ENCODE measurements around the gene PBRM1.
"Not testable (repeated sequence)": the region's sequence is repeated elsewhere in the genome, so short reads cannot be mapped to it uniquely, and the experiment has no call there.

PBRM1 gene

GRCh38 chr3:52704611-52705437, 19.1 kb upstream of the PBRM1 start:
- no peak for FAIRE-seq

GRCh38 chr3:52703341-52703740, 17.6 kb upstream of the PBRM1 start:
- no peak for FAIRE-seq

DNA sequence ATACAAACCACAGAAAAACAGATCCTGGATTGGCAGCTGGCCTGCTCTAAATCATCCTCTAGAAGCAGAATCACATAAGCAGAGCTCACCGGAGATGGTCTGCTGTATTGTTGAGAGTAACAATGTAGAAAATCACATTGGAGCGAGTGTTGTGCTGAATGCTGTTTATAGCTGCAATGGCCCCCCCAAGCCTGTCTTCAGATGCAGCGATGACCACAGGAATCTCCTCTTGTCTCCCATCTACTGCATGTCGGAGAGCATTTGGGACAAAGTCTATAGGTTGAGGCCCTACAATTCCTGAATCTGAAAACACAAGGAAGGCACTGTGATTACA, 11.9 kb upstream of the PBRM1 start:
- no peak for FAIRE-seq

DNA sequence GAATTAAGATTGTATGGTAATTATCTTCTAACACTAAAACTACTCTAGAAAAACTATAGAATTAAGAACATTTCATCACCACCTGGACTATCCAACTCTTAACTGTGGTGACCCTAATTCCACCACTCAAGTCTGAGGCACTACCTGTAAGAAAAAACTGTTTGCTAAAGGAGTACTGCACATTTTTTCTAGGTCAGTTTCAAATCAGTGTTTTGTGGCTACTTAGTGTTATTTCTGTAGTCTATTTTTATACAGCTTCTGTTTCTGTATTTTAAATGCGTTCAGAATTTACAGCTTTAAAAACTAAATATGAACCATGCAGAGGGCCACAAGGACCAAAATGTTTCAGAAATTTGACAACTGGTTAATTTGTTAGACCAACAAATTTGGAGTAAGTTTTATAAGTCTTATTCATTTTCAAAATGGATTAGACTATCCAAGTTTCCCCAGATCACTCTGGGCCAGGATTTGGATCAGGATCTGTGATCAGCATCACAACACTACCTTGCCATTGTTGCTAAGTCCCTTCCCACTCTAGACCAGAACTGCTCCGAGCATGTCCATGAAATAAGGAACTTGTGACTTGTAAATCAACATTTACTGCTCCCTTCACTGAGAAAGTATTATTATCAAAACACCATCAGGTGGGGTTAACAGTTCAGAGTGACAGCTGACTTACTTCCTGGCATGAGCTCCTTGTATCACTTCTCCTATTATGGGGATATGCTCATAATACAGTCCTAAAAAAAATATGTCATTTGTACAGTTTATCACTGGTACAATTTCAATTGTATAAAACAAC, 11.3 kb upstream of the PBRM1 start:
- FAIRE-seq, result no peak

DNA sequence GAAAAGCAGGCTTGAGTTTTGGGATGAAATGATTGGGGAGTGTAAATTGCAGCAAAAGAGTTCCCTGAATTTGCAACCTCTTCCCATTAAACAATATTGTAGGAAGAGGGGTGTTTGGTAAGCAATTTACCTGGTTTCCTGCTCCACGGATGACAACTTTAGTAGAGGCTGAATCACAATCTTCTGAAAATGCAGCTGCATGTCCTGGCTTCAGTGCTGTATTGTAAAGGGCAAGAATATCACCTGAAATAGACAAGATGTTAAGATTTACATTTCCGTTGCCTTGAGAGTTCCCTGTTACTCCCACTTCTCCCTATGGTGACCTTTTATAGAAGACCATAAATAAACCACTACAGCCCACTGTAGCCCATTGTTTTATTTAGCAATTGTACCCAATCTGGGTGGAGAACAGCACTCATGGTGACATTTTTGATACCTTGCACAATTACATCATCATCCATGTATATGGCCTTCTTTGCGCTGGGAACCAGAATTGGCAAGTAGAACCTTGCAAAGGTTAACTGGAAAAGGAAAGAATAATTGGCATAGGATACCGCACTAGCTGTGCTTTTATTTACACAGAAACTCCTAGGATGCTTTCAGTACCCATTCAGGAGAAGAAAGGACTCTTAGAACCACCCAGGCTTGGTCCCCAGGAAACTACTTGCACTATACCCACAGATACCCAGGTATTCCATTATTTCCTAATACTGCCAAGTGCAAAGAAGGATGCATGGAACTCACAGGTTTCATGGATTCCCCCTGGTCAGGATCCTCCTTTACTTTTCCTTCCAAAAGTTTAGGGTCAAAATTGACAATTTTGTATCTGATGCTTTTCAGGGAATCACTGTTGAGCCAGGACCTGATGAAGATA, 10.3 kb upstream of the PBRM1 start:
- FAIRE-seq, result no peak

DNA sequence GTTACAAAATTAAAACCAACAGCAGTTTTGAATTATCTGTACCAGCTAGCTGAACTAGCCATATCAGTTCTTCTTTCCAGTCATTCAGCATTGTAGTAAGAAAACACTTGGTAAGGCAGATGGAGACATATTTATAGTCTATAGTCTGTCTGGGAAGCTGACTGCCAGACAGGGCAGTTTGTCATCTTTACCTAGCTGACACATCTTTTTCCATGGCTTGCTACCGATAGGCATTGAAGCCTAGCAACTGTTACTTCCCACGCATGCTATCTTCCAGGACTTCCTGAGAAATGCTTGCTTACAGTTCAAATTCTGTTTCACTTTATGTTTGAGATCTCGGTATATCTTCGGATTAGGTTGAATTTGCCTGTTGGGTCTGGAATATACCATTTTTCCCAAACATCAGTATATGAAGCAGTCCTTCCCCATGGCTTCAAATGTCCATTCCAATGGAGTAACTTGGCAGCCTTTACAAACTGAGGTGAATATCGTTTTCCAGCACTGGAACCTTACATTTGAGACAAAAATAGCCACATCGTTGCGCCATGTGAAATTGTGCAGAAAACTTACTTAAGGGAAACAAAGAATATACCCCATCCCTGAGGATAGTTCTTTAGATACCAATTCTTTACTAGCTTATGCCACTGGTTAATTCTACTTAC, 8.9 kb upstream of the PBRM1 start:
- FAIRE-seq, result no peak

- FAIRE-seq, result no peak
These were observed 7.4 kb upstream of the PBRM1 start for GRCh38 chr3:52693071-52693470.

GRCh38 chr3:52690560-52690959, 4.8 kb upstream of the PBRM1 start:
- no peak for FAIRE-seq

- no peak for FAIRE-seq
These were observed 3.4 kb upstream of the PBRM1 start for GRCh38 chr3:52689151-52689550.

GRCh38 chr3:52688266-52688665, 2.6 kb upstream of the PBRM1 start:
- no peak for FAIRE-seq

GRCh38 chr3:52685285-52685708, 416 bp downstream of the PBRM1 start:
- no peak for FAIRE-seq

GRCh38 chr3:52684184-52684583, 1.5 kb downstream of the PBRM1 start:
- FAIRE-seq, result no peak

DNA sequence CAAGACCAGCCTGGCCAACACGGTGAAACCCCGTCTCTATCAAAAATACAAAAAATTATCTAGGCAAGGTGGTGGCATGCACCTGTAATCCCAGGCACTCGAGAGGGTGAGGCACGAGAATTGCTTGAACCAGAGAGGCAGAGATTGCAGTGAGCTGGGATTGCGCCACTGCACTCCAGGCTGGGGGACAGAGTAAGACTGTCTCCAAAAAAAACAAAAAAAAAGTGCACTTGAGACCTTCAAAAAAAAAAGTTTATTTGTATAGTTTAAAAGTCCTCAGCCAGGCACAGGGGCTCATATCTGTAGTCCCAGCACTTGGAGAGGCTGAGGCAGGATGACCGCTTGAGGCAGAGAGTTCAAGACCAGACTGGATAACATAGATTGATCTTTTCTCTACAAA, 2.1 kb downstream of the PBRM1 start:
- no peak for FAIRE-seq

DNA sequence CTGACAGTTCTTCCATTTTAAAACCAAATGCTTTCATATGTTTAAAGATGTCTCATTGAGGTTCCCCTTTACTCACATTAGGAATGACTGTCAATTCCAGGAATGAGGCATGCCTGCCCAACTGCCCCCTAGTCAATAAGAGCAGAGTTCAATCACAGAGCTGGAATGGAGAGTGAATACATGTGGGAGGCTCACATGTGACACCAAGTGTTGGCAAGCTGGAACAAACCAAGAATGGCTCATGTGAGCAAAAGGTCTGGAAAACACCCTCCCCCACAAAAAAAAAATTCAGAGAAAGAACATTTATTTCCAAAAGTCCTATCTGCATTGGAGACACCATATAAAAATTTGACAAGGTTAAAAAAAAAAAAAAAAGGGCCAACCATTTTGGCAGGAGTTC, 3.7 kb downstream of the PBRM1 start:
- no peak for FAIRE-seq

DNA sequence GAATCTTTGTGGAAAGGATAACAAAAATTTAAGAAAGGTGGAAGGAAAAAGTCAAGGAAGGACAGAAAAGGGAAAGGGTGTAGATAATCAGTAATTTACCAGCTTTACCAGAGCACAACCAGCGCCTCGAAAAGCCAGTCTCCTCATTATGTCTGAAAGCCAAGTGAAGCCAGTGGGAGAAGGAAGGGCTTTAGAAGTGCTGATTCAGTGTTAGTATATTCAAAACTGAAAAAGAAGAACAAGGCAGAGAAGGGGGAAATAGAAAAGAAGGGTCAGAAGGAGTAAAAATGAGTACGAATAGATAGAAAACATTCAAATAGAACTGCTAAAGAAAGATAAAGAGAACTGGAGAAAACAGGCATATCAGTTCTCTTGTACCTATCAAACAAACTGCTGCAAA, 4.1 kb downstream of the PBRM1 start:
- no peak for FAIRE-seq

DNA sequence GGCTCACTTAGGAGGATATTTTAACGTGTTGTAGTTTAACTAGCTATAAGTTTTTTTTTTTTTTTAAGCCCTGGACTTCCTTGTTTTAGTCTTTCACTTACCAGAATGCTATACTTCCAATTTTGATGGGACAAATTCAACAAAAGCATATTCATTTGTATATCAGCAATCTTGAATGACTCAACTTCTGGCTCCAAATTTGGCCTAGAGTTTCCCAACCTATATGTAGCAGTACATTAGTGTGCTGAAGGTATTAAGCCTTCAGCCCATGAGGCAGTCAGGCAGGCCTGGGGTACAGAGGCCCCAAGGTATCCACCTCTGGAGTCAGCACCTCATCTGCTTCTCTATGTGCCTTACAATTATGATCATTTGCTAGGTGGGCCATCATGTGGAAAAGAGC, 5.9 kb downstream of the PBRM1 start:
- no peak for FAIRE-seq

DNA sequence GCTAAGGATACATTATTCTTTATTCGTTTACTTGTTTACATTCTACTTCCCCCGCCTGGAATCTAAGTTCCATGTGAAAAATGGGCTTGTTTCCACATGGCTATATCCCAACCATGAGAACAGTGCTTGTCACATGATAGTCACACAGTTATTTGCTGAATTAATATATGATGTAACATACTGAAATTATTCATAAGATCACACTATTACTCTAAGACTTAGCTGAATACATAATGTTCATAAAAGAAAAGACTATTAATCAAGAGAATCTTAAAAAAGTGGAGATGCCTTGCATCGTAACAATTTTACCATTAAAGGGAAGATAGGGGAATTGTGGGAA, 6.5 kb downstream of the PBRM1 start:
- FAIRE-seq, result no peak

- FAIRE-seq, result no peak
These were observed 7.2 kb downstream of the PBRM1 start for GRCh38 chr3:52678265-52679198.

- not testable (repeated sequence) for FAIRE-seq
These were observed 9.5 kb downstream of the PBRM1 start for GRCh38 chr3:52676201-52676600.

GRCh38 chr3:52671676-52672075, 14.0 kb downstream of the PBRM1 start:
- FAIRE-seq, result no peak

DNA sequence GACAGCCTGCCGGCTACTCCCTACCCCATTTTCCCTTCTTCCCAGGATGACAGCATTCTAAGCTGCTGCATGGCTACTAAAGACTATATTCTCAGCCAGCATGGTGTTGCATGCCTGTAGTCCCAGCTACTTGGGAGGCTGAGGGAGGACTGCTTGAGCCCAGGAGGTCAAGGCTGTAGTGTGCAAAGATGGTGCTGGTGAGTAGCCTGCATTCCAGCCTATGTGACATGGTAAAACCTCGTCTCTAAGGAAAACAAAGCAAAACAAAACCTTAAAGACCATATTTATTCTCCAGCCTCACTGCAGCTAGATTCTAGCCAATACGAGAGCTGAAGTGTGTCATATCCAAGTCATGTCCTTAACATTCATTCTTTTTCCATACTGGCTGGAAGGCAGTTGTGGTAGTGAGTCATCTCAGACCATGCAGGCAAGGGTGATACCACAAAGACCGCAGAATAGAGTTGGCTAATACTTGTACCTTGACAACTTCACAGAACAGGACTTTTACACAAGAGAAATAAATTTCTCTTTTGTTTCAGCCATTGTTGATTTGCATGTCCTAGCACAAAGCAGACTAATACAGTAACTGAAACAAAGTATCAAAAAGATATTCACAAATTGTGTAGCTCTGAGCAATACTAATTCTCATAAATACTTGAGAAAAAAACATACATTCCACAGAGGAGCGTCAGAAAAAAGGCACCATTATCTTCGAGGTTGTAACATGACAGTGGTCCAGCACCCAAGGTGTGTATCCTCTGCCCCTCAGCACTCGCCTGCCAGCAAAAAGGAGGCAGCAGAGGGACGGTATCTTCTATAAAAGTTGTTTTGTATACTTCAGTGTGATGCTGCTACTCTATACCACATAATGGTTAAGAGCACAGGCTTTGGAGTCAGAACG, 14.8 kb downstream of the PBRM1 start:
- FAIRE-seq, result no peak
